HepG2 (cell line): Measurements from ENCODE around the gene LRP1-AS. TPM values are rescaled to one million over a fixed set of nuclear protein-coding genes. Genes with fewer than 3 reads are reported as not detected.
A peak's percentile ranks its signal among the peaks of the same experiment; 100 is the strongest.

Source experiments
- DMTF1 ChIP-seq: sonication (generic); formaldehyde crosslinking; IDR thresholded peaks from 2 replicates; pipeline ENCODE4 v1.4.0; 2020; ENCODE audit warnings: mild to moderate bottlenecking, missing genetic modification reagents
- HDAC6 ChIP-seq: fragments of 200-600 bp; sonication (generic); IDR thresholded peaks from 2 replicates; pipeline ENCODE4 v1.7.0; 2017; ENCODE audit warnings: mild to moderate bottlenecking, antibody characterized with exemption, low read length, low read depth
- HNRNPK ChIP-seq: fragments of 200-400 bp; formaldehyde crosslinking; IDR thresholded peaks from 2 replicates; pipeline ENCODE4 v1.6.1; 2018; ENCODE audit warnings: low read length, low read depth, moderate library complexity, mild to moderate bottlenecking; ENCODE audit not compliant: poor library complexity, severe bottlenecking
- ISX ChIP-seq: sonication (generic); formaldehyde crosslinking; conservative IDR thresholded peaks from 2 replicates; pipeline ENCODE4 v1.5.0; 2020; ENCODE audit warnings: missing genetic modification reagents
- JDP2 ChIP-seq: sonication (generic); formaldehyde crosslinking; IDR thresholded peaks from 2 replicates; pipeline ENCODE4 v1.8.1; 2022; ENCODE audit warnings: missing genetic modification reagents, borderline replicate concordance
- MBD4 ChIP-seq: IDR thresholded peaks from 2 replicates; pipeline ENCODE4 v1.6.1; 2012; ENCODE audit warnings: low read length, inconsistent platforms, borderline replicate concordance
- MYC ChIP-seq: sonication (generic); formaldehyde crosslinking; IDR thresholded peaks from 2 replicates; pipeline ENCODE4 v1.9.0; 2021; ENCODE audit warnings: missing genetic modification reagents, borderline replicate concordance
- NKX3-1 ChIP-seq: sonication (generic); formaldehyde crosslinking; IDR thresholded peaks from 2 replicates; pipeline ENCODE4 v1.5.0; 2020; ENCODE audit warnings: missing genetic modification reagents
- PRDM10 ChIP-seq: sonication (generic); formaldehyde crosslinking; IDR thresholded peaks from 2 replicates; pipeline ENCODE4 v1.4.0; 2020; ENCODE audit warnings: low read depth, missing genetic modification reagents
- SCMH1 ChIP-seq: sonication (generic); formaldehyde crosslinking; IDR thresholded peaks from 2 replicates; pipeline ENCODE4 v1.9.0; 2021; ENCODE audit warnings: missing genetic modification reagents, mild to moderate bottlenecking, borderline replicate concordance
- SMAD3 ChIP-seq: sonication (generic); formaldehyde crosslinking; IDR thresholded peaks from 2 replicates; pipeline ENCODE4 v1.4.0; 2020; ENCODE audit warnings: missing genetic modification reagents
- SMAD9 ChIP-seq: sonication (generic); formaldehyde crosslinking; IDR thresholded peaks from 2 replicates; pipeline ENCODE4 v1.5.1; 2020; ENCODE audit warnings: mild to moderate bottlenecking, missing genetic modification reagents
- SRF ChIP-seq: IDR thresholded peaks from 2 replicates; pipeline ENCODE4 v1.6.1; 2011; ENCODE audit warnings: mild to moderate bottlenecking, low read depth, low read length, moderate library complexity
- TAF15 ChIP-seq: fragments of 200-400 bp; formaldehyde crosslinking; IDR thresholded peaks from one replicate; pipeline ENCODE4 v1.6.1; 2018; ENCODE audit warnings: mild to moderate bottlenecking, low read depth, low read length; ENCODE audit not compliant: poor library complexity, severe bottlenecking
- ZNF326 ChIP-seq: sonication (generic); formaldehyde crosslinking; IDR thresholded peaks from 2 replicates; pipeline ENCODE4 v1.4.0; 2020; ENCODE audit warnings: missing genetic modification reagents, borderline replicate concordance
- ZNF768 ChIP-seq: sonication (generic); formaldehyde crosslinking; IDR thresholded peaks from 2 replicates; pipeline ENCODE4 v1.4.0; 2020; ENCODE audit warnings: missing genetic modification reagents
- ZNF841 ChIP-seq: sonication (generic); formaldehyde crosslinking; IDR thresholded peaks from 2 replicates; pipeline ENCODE4 v1.8.1; 2023; ENCODE audit warnings: missing genetic modification reagents, borderline replicate concordance
- polyA plus RNA-seq, 8 experiments: library from polyadenylated mRNA; depleted of rRNA in 3 of 8; stranded (reverse) in 7 of 8; unstranded in 1 of 8; fragments of >200 nt; fragmentation: Illumina TruSeq in 4 of 8; extraction: Trizol in 4 of 8; gene quantifications; 2 replicates each; pipeline versions ENCODE4 v1.2.1 to v1.2.3, GENCODE V29; 2011 to 2016; ENCODE audit warnings: low read depth in 4 of 8, missing spikeins in 1 of 8, mixed read lengths in 1 of 8; ENCODE audit not compliant: insufficient read depth in 1 of 8
- total RNA-seq, 5 experiments: library from RNA; depleted of rRNA; stranded (reverse); fragments of >200 nt; fragmentation: Illumina TruSeq; extraction: Trizol; gene quantifications; 2 replicates each; pipeline ENCODE4 v1.2.3, GENCODE V29; 2016; ENCODE audit warnings: low read depth in 1 of 5
- TF ChIP-seq, protein P1 (sequence below): sonication (generic); formaldehyde crosslinking; IDR thresholded peaks from 2 replicates; pipeline ENCODE4 v1.8.0; 2022; ENCODE audit warnings: mild to moderate bottlenecking, missing genetic modification reagents
- TF ChIP-seq, protein P2 (sequence below): sonication (generic); formaldehyde crosslinking; IDR thresholded peaks from 2 replicates; pipeline ENCODE4 v1.4.0; 2020; ENCODE audit warnings: mild to moderate bottlenecking, low read depth, missing genetic modification reagents

The LRP1-AS gene
- total and polyA plus RNA-seq, 2 of the 13 experiments (the other 11 are each of a cell fraction or from before 2014, with no cell fraction given) = 0.20 TPM; not detected in 1

- TF ChIP-seq SCMH1 (CRISPR knock-in tag) (no peak), MBD4 (no peak), JDP2 (CRISPR knock-in tag) (no peak), ZNF841 (CRISPR knock-in tag) (no peak), SRF (no peak), PRDM10 (CRISPR knock-in tag) (peak; percentile 49), HDAC6 (no peak), ZNF768 (CRISPR knock-in tag) (no peak; the same call in 1 of the 2 replicates), HNRNPK (no peak), ISX (CRISPR knock-in tag) (no peak; the same call in 1 of the 2 replicates), DMTF1 (CRISPR knock-in tag) (no peak), TAF15 (no peak), MYC (peak; percentile 81), NKX3-1 (CRISPR knock-in tag) (peak; percentile 61), SMAD3 (CRISPR knock-in tag) (no peak; the same call in 1 of the 2 replicates), SMAD9 (CRISPR knock-in tag) (no peak), ZNF326 (CRISPR knock-in tag) (0 out of 2 replicates have a peak, but pooled peaks have one; percentile 48)
- TF ChIP-seq, protein P1, sequence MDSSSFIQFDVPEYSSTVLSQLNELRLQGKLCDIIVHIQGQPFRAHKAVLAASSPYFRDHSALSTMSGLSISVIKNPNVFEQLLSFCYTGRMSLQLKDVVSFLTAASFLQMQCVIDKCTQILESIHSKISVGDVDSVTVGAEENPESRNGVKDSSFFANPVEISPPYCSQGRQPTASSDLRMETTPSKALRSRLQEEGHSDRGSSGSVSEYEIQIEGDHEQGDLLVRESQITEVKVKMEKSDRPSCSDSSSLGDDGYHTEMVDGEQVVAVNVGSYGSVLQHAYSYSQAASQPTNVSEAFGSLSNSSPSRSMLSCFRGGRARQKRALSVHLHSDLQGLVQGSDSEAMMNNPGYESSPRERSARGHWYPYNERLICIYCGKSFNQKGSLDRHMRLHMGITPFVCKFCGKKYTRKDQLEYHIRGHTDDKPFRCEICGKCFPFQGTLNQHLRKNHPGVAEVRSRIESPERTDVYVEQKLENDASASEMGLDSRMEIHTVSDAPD (CRISPR knock-in tag) = peak; percentile 66; the same call in 1 of the 2 replicates
- TF ChIP-seq, protein P2, sequence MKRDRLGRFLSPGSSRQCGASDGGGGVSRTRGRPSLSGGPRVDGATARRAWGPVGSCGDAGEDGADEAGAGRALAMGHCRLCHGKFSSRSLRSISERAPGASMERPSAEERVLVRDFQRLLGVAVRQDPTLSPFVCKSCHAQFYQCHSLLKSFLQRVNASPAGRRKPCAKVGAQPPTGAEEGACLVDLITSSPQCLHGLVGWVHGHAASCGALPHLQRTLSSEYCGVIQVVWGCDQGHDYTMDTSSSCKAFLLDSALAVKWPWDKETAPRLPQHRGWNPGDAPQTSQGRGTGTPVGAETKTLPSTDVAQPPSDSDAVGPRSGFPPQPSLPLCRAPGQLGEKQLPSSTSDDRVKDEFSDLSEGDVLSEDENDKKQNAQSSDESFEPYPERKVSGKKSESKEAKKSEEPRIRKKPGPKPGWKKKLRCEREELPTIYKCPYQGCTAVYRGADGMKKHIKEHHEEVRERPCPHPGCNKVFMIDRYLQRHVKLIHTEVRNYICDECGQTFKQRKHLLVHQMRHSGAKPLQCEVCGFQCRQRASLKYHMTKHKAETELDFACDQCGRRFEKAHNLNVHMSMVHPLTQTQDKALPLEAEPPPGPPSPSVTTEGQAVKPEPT = no peak
These were observed 45.3 kb downstream of the LRP1-AS start (continued) for GRCh38 chr12:57101892-57102695.
